Naive thymus-derived CD4-positive, alpha-beta T cell (primary cell): ENCODE data around the gene RABL6. TPM values are rescaled to one million over a fixed set of nuclear protein-coding genes. Genes with fewer than 3 reads are reported as not detected.
"Not testable (repeated sequence)": the region's sequence is repeated elsewhere in the genome, so short reads cannot be mapped to it uniquely, and the experiment has no call there.

Experiments
- ATAC-seq: fragments of 150-1000 bp; cut with Tn5 transposase; 2 replicates; pipeline ENCODE4 v1.10.0; 2021; ENCODE audit warnings: mild to moderate bottlenecking, moderate library complexity
- CTCF ChIA-PET: fragments of 350-600 bp; sonication (Branson Sonifier 250); formaldehyde crosslinking; loops from one replicate; lab custom pipeline; 2021; ENCODE audit warnings: antibody characterized with exemption; lab: Charles Lee
- POLR2A ChIA-PET: fragments of 350-600 bp; sonication (Branson Sonifier 250); formaldehyde crosslinking; loops from one replicate; lab custom pipeline; 2021; ENCODE audit warnings: antibody characterized with exemption, inconsistent platforms; lab: Charles Lee
- DNase-seq, 9 donors: peaks; one replicate each; pipeline versions ENCODE4 v3.0.0 to v3.0.0-alpha.2; 2020 to 2022; ENCODE audit warnings: mixed read lengths in 1 of 9
- H3K27ac ChIP-seq: one replicate; pipeline ENCODE4 v1.7.0; 2013; ENCODE audit warnings: mild to moderate bottlenecking, low read depth, low read length, moderate library complexity
- H3K27me3 ChIP-seq, 2 donors: one replicate each; pipeline ENCODE4 v1.7.0; 2013; ENCODE audit warnings: low read length in 2 of 2, mild to moderate bottlenecking in 2 of 2, moderate library complexity in 2 of 2; ENCODE audit not compliant: control insufficient read depth in 2 of 2, insufficient read depth in 2 of 2
- H3K36me3 ChIP-seq, 3 experiments: 1 replicate in 2 of 3; 2 replicates in 1 of 3; pipeline ENCODE4 v1.7.0; 2013; ENCODE audit warnings: low read length in 3 of 3, mild to moderate bottlenecking in 3 of 3, moderate library complexity in 1 of 3; ENCODE audit not compliant: insufficient read depth in 3 of 3, control insufficient read depth in 2 of 3
- H3K4me1 ChIP-seq, 2 donors: one replicate each; pipeline ENCODE4 v1.7.0; 2013; ENCODE audit warnings: low read length in 2 of 2, mild to moderate bottlenecking in 2 of 2, moderate library complexity in 1 of 2; ENCODE audit not compliant: control insufficient read depth in 2 of 2, insufficient read depth in 2 of 2
- H3K4me3 ChIP-seq: 2 replicates; pipeline ENCODE4 v1.7.0; 2013; ENCODE audit warnings: mild to moderate bottlenecking, low read length
- H3K9me3 ChIP-seq, 3 experiments: 1 replicate in 2 of 3; 2 replicates in 1 of 3; pipeline ENCODE4 v1.7.0; 2013; ENCODE audit warnings: low read length in 3 of 3; ENCODE audit not compliant: control insufficient read depth in 2 of 3
- H3K27ac Mint-ChIP-seq, 9 donors: one replicate each; pipeline ENCODE4 v1.8.0; 2020 to 2022; ENCODE audit warnings: mixed read lengths in 9 of 9, mild to moderate bottlenecking in 8 of 9, moderate library complexity in 5 of 9, inconsistent platforms in 2 of 9
- H3K27me3 Mint-ChIP-seq, 5 donors: one replicate each; pipeline ENCODE4 v1.8.0; 2021 to 2022; ENCODE audit warnings: mixed read lengths in 5 of 5, mild to moderate bottlenecking in 1 of 5
- H3K36me3 Mint-ChIP-seq, 5 donors: one replicate each; pipeline ENCODE4 v1.8.0; 2020 to 2022; ENCODE audit warnings: mixed read lengths in 5 of 5, mild to moderate bottlenecking in 3 of 5, inconsistent platforms in 1 of 5
- H3K4me1 Mint-ChIP-seq, 7 donors: one replicate each; pipeline ENCODE4 v1.8.0; 2020 to 2022; ENCODE audit warnings: mixed read lengths in 7 of 7, mild to moderate bottlenecking in 3 of 7, inconsistent platforms in 1 of 7
- H3K4me3 Mint-ChIP-seq, 10 donors: one replicate each; pipeline ENCODE4 v1.8.0; 2020 to 2022; ENCODE audit warnings: mild to moderate bottlenecking in 10 of 10, mixed read lengths in 10 of 10, moderate library complexity in 6 of 10, inconsistent platforms in 2 of 10
- H3K9me3 Mint-ChIP-seq, 11 donors: one replicate each; pipeline ENCODE4 v1.8.0; 2020 to 2022; ENCODE audit warnings: mixed read lengths in 11 of 11, mild to moderate bottlenecking in 4 of 11, inconsistent platforms in 1 of 11, moderate library complexity in 1 of 11
- intact Hi-C, 2 donors: fragments of 100-400 bp; cut with micrococcal nuclease; formaldehyde crosslinking; loops; one replicate each; pipeline ENCODE4 v1.15.1; 2023
- polyA plus RNA-seq, 2 donors: library from polyadenylated mRNA; unstranded; fragments of 300-500 nt; fragmentation: Illumina TruSeq; gene quantifications; one replicate each; pipeline ENCODE4 v1.2.3, GENCODE V29; 2021
- total RNA-seq, 6 experiments: library from RNA in 5 of 6; stranded (reverse) in 5 of 6; gene quantifications; 1 replicate in 5 of 6; 2 replicates in 1 of 6; pipeline ENCODE4 v1.2.3 and lab custom pipeline; 2021 to 2026

RABL6 gene
- total and polyA plus RNA-seq, 7 experiments from 2014 or later, result 9.4 to 100 (median 60.7) TPM

- no peaks in the 10 kb centered on the region for H3K27me3 Mint-ChIP-seq
- POLR2A ChIA-PET, result no interaction called here
- H3K4me3 Mint-ChIP-seq, result no peak overlapping the region
- H3K9me3 Mint-ChIP-seq, result no peaks in the 10 kb centered on the region
- no peak for ATAC-seq
- intact Hi-C loops, result no loop called here
- no peak for DNase-seq
- Histone ChIP-seq H3K27ac (no peak overlapping the region), H3K9me3 (no peaks in the 10 kb centered on the region), H3K36me3 (peaks cover 0 to 77% (median 7%) of the 10 kb centered on the region in 3 experiments), H3K27me3 (no peaks in the 10 kb centered on the region), H3K4me3 (no peak overlapping the region), H3K4me1 (no peaks in the 10 kb centered on the region)
- H3K4me1 Mint-ChIP-seq, result no peaks in the 10 kb centered on the region
- peaks cover 0 to 11% (median 0%) of the 10 kb centered on the region in 5 donors for H3K36me3 Mint-ChIP-seq
- CTCF ChIA-PET, result no interaction called here
- H3K27ac Mint-ChIP-seq, result no peak overlapping the region
Measured at GRCh38 chr9:136829412-136829811, 21.7 kb downstream of the RABL6 start.

GRCh38 chr9:136829981-136830885, 22.5 kb downstream of the RABL6 start:
- Histone ChIP-seq H3K4me1 (no peaks in the 10 kb centered on the region), H3K9me3 (no peaks in the 10 kb centered on the region), H3K4me3 (no peak overlapping the region), H3K27ac (no peak overlapping the region), H3K27me3 (no peaks in the 10 kb centered on the region), H3K36me3 (peaks cover 0 to 69% (median 7%) of the 10 kb centered on the region in 3 experiments)
- H3K9me3 Mint-ChIP-seq, result no peaks in the 10 kb centered on the region
- no peaks in the 10 kb centered on the region for H3K4me1 Mint-ChIP-seq
- peaks cover 0 to 11% (median 0%) of the 10 kb centered on the region in 5 donors for H3K36me3 Mint-ChIP-seq
- DNase-seq (no peak), ATAC-seq (no peak)
- POLR2A ChIA-PET, result no interaction called here
- CTCF ChIA-PET, result no interaction called here
- intact Hi-C loops, result no loop called here
- H3K27ac Mint-ChIP-seq, result no peak overlapping the region
- H3K27me3 Mint-ChIP-seq, result no peaks in the 10 kb centered on the region
- H3K4me3 Mint-ChIP-seq, result no peak overlapping the region

GRCh38 chr9:136831002-136831719, 23.4 kb downstream of the RABL6 start:
- Mint-ChIP-seq H3K4me1 (no peaks in the 10 kb centered on the region), H3K27ac (no peak overlapping the region), H3K36me3 (peaks cover 0 to 11% (median 0%) of the 10 kb centered on the region in 5 donors), H3K4me3 (no peak overlapping the region), H3K9me3 (no peaks in the 10 kb centered on the region), H3K27me3 (no peaks in the 10 kb centered on the region)
- H3K4me1 ChIP-seq, result no peaks in the 10 kb centered on the region
- ChIA-PET CTCF (no interaction called here), POLR2A (no interaction called here)
- DNase-seq, result no peak
- no peak for ATAC-seq
- intact Hi-C loops, result no loop called here
- no peaks in the 10 kb centered on the region for H3K27me3 ChIP-seq
- no peaks in the 10 kb centered on the region for H3K9me3 ChIP-seq
- H3K36me3 ChIP-seq, result peaks cover 0 to 60% (median 7%) of the 10 kb centered on the region in 3 experiments
- no peak overlapping the region for H3K4me3 ChIP-seq
- no peak overlapping the region for H3K27ac ChIP-seq

- intact Hi-C loops, result no loop called here
Measured at GRCh38 chr9:136831720-136832104, 24.0 kb downstream of the RABL6 start.

GRCh38 chr9:136832581-136832980, 24.8 kb downstream of the RABL6 start:
- Mint-ChIP-seq H3K36me3 (peaks cover 0 to 11% (median 0%) of the 10 kb centered on the region in 5 donors), H3K27ac (peak overlapping the region in 1 of 9 donors; percentile 23), H3K4me3 (no peak overlapping the region), H3K27me3 (no peaks in the 10 kb centered on the region), H3K9me3 (no peaks in the 10 kb centered on the region), H3K4me1 (no peaks in the 10 kb centered on the region)
- ChIA-PET POLR2A (no interaction called here), CTCF (no interaction called here)
- Histone ChIP-seq H3K9me3 (no peaks in the 10 kb centered on the region), H3K4me3 (no peak overlapping the region), H3K27ac (no peak overlapping the region), H3K4me1 (no peaks in the 10 kb centered on the region), H3K36me3 (peaks cover 0 to 55% (median 7%) of the 10 kb centered on the region in 3 experiments), H3K27me3 (no peaks in the 10 kb centered on the region)
- intact Hi-C loops, result no loop called here
- no peak for DNase-seq
- ATAC-seq, result no peak

More at GRCh38 chr9:136831720-136832104, 24.0 kb downstream of the RABL6 start:
- no peaks in the 10 kb centered on the region for H3K4me1 ChIP-seq
- POLR2A ChIA-PET, result no interaction called here
- no peak overlapping the region for H3K4me3 ChIP-seq
- H3K27me3 Mint-ChIP-seq, result no peaks in the 10 kb centered on the region
- no peak overlapping the region for H3K27ac Mint-ChIP-seq
- ATAC-seq (no peak), DNase-seq (no peak)
- CTCF ChIA-PET, result no interaction called here
- H3K4me1 Mint-ChIP-seq, result no peaks in the 10 kb centered on the region
- H3K9me3 ChIP-seq, result no peaks in the 10 kb centered on the region
- no peaks in the 10 kb centered on the region for H3K27me3 ChIP-seq
- H3K36me3 ChIP-seq, result peaks cover 0 to 60% (median 7%) of the 10 kb centered on the region in 3 experiments
- H3K36me3 Mint-ChIP-seq, result peaks cover 0 to 11% (median 0%) of the 10 kb centered on the region in 5 donors
- H3K9me3 Mint-ChIP-seq, result no peaks in the 10 kb centered on the region
- H3K4me3 Mint-ChIP-seq, result no peak overlapping the region
- no peak overlapping the region for H3K27ac ChIP-seq

GRCh38 chr9:136833381-136834048, 25.8 kb downstream of the RABL6 start:
- intact Hi-C loops, H3K27me3 Mint-ChIP-seq: not testable (repeated sequence)

More at GRCh38 chr9:136833381-136834048, 25.8 kb downstream of the RABL6 start:
- peaks cover 0 to 11% (median 0%) of the 10 kb centered on the region in 5 donors for H3K36me3 Mint-ChIP-seq
- H3K4me1 Mint-ChIP-seq, H3K27ac ChIP-seq, H3K27ac Mint-ChIP-seq, DNase-seq, H3K9me3 Mint-ChIP-seq, H3K27me3 ChIP-seq, H3K4me3 ChIP-seq, H3K9me3 ChIP-seq, POLR2A ChIA-PET, H3K4me3 Mint-ChIP-seq, H3K4me1 ChIP-seq, CTCF ChIA-PET, ATAC-seq: not testable (repeated sequence)
- H3K36me3 ChIP-seq, result peaks cover 0 to 50% (median 7%) of the 10 kb centered on the region in 3 experiments
